AG08395 (cell line): ENCODE measurements around the gene CASKIN1.
"Not testable (repeated sequence)": the region's sequence is repeated elsewhere in the genome, so short reads cannot be mapped to it uniquely, and the experiment has no call there.

Experiments used
- DNase-seq: peaks from one replicate; pipeline ENCODE4 v3.0.0; 2012; ENCODE audit warnings: mixed read lengths, low spot score

The CASKIN1 gene

DNA sequence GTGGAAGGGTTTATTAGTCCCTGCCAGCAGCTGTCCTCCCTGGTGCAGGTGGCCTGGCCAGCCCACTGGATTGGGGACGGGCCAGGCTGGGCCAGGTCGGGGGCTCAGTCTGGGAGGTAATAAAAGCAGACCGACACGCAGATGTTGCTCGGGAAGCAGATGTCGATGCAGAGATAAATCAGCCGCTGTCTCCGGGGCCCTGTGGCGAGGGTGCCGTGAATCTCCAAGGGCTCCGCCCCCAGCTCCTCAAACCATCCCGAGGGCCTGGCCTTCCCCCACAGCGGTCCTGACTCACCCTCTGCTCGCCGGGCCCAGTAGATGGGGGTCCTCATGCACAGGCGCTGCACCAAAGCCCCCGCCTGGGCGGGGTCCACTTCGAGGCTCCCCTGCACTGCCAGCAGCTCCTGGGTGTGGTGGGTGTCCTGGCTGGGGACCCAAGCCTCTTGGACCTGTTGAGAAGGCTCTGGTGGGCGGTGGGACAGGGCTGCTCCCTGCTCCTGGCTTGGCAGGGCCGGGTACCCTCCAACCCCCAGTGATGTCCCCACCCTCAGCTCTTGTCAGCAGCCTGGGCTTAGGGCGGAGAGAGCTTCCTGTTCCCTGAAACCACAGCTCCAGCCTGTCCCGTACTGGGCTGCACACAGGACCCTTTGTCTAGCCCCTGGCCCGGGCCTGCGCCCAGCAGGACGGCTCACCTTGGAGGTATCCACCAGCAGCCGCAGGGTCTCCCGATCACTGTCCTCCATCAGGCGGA, 13.0 kb upstream of the CASKIN1 start:
- no peak for DNase-seq

DNA sequence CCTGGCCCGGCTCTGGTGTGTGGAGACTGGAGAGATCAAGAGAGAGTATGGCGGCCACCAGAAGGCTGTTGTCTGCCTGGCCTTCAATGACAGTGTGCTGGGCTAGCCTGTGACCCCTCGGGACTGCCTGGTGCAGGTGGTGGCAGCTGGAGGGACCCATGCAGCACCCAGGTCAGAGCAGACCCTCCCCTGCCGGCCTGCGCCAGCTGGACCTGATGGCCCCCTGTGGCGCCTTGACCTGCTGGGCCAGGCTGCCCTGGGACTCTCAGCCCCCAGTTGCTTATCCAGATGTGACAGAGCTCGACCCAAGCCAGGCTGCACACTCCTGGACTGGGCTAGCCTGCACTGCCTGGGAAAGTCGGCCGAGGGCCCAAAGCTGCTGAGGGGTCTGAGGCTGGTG, 12.4 kb upstream of the CASKIN1 start:
- no peak for DNase-seq

DNA sequence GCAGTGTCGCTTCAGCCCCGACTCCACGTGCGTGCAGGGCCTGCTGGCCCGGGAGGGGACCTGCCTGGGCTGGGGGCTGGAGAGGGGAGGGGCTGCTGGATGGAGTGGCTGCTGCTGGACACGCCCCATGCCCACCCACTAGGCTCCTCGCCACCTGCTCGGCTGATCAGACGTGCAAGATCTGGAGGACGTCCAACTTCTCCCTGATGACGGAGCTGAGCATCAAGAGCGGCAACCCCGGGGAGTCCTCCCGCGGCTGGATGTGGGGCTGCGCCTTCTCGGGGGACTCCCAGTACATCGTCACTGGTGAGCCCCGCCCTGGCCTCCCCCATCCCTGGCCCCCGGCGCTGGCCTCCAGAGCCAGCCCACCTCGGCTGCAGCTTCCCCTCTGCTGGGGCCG, 11.9 kb upstream of the CASKIN1 start:
- no peak for DNase-seq

DNA sequence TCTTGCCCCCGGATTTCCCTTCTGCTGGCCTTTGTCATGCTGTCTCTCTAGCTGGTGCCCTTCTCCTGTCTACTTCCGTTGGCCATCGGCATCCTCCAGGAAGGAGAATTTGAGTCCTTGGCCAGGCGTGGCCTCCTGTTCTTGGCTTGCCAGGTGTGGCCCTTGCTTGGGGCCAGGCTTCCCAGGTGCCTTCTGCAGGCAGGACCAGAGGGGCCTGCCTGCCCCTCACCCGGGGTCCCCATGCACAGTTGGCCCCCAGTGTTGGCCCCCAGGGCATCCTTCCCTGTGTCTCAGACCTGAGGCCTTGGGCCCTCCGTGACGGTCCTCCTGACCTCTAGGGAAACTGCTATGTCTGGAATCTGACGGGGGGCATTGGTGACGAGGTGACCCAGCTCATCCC, 11.5 kb upstream of the CASKIN1 start:
- DNase-seq: no peak

DNA sequence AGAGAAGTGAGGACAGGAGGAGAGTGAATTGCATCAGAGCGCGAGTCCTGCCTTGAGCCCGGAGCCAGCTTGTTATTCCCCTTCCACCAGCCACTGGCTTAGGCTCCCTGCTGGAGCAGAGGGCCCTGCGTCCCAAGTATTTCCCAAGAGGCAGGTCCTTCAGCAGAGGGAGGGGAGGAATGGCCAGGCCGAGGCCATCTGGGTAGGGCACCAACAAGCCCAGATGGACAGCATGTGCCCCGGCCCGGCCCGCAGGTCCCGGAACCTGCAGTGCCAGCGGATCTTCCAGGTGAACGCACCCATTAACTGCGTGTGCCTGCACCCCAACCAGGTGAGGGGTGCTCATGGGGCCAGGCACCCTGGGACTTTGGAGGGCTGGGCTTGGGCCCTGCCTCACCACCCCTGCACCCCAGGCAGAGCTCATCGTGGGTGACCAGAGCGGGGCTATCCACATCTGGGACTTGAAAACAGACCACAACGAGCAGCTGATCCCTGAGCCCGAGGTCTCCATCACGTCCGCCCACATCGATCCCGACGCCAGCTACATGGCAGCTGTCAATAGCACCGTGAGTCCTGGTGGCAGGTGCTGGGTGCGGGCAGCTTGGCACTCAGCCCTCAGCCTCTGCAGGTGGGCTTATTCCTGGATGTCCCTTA, 10.5 kb upstream of the CASKIN1 start:
- no peak for DNase-seq

DNA sequence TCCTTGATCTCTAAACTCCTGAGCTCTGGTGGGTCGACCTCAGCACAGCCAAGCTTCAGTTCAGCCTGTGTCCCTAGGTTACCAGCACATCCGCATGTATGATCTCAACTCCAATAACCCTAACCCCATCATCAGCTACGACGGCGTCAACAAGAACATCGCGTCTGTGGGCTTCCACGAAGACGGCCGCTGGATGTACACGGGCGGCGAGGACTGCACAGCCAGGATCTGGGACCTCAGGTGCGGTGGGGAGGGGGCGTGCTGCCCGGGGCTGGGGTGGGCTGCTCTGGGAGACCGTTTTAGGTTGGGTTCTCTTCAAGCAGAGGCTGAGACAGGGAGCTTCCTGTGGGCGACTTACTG, 10.0 kb upstream of the CASKIN1 start:
- no peak for DNase-seq

DNA sequence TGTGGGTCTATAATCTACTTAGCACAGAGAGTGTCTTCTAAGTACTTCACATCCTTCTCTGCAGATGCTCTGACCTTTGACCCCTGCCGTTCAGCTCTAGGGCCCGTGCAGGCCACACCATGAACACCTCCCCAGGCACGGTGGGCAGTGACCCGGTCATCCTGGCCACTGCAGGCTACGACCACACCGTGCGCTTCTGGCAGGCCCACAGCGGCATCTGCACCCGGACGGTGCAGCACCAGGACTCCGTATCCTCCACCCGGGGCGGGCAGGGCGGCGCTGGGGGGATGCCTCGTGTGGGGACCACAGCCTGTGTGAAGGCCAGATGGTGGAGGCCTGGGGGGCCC, 9.5 kb upstream of the CASKIN1 start:
- no peak for DNase-seq

DNA sequence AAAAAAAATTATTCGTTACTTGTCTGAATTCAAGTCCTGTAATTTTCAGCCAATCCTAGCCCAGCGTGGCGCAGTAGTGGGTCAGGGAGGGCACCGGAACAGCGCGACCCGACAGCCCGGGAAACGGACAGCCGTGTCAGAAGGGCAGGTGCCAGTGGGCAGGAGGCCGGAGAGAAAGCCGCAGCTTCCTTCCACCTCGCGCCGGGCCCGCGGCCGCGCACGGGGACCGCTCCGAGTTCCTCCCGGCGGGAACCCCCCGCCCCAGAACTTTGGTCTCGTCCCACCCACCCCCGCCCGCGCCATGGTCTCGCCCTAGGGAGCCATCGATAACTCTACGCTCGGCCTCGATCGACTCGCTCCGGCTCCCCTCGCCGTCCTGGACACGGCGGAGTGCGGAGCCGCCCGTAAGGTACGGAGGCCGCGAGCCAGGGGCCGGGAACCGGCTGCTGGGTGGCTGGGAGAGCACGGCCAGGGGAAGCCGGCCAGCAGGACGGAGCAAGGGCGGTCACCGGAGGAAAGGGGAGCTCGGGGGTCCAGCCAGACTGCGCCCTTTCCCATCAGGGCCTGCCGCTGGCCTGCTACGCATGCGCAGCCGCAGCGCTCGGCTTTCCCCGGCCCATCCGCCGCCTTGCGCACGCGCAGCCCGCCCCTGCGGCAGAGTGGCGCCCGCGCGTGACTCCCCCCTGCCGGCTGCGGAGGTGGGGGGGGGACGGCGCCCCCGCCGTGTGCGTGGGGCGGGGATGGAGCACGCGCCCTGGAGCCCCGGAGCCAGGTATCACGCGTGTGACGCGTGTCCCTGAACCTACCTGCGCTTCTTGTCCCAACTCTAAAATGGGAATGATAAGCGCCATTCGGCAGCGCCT, 8.9 kb upstream of the CASKIN1 start, which contains the start of gene MLST8:
TSS of gene MLST8 (plus strand) at position 351 of the 863 bp plus-strand sequence. CDS start 632 bp downstream, outside the sequence.
- peak; percentile 99 for DNase-seq

DNA sequence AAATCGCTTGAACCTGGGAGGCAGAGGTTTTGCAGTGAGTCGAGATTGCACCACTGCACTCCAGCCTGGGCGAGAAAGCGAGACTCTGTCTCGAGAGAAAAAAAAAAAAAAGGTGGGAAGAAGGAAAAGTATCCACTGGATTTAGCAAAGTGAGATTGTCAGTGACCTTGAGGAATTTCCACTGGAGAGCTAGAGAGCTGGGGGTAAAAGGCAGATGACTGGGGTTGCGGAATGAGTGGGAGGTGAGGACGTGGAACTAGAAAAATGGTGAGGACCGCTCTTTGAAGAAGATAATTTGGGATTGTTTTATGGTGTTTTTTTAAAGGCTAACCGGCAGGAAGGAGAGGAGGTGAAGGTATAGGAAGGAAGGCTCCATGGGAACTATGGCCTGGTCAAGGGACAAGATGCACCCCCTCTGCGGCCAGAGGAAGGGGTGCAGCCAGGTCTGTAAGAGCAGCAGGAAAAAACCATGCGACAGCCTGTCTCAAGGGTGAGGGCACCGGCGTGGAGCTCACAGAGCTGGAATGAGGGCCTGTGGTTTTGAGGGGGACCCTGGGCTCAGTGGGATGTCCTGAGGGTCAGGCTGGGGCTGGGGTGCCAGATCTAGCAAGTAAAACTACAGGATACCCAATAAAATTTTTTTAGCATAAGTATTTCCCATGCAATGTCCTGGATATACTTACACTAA, 8.2 kb upstream of the CASKIN1 start:
- no peak for DNase-seq

DNA sequence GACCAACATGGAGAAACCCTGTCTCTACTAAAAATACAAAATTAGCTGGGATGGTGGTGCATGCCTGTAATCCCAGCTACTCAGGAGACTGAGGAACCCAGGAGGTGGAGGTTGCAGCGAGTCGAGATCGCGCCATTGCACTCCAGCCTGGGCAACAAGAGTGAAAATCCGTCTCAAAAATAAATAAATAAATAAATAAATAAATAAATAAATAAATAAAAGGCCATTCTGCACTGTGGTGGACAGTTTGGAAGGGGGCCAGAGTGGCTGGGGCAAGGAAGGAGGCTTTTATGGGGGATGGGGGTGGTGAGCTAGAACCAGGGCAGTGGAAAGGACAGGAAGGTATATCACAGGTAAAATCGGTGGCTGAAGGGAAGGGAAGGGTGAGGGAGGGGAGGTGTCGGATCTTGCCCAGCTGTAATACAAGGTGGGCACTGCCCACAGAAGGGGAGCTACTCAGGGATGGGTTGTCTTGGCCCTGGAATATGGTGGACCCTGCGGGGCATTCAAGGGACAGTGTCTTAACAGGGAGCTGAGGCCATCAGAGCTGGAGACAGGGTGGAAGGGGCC, 6.8 kb upstream of the CASKIN1 start:
- DNase-seq: not testable (repeated sequence)

DNA sequence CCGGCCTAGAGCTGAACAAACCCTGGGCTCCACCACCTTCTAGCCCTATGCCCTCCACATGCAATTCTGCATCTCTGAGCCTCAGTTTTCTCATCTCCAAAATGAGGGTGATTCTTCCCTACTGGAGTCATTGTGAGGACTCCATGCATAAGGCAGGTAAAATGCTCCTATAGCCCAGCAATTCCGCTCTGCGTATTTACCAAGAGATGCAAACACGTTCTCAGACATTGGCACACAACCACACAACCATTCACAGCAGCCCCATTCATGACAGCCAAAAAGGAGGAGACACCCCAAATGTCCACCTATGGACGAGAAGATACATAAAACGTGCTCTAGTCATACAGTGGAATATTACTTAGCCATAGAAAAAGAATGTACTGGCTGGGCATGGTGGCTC, 3.9 kb upstream of the CASKIN1 start:
- no peak for DNase-seq

DNA sequence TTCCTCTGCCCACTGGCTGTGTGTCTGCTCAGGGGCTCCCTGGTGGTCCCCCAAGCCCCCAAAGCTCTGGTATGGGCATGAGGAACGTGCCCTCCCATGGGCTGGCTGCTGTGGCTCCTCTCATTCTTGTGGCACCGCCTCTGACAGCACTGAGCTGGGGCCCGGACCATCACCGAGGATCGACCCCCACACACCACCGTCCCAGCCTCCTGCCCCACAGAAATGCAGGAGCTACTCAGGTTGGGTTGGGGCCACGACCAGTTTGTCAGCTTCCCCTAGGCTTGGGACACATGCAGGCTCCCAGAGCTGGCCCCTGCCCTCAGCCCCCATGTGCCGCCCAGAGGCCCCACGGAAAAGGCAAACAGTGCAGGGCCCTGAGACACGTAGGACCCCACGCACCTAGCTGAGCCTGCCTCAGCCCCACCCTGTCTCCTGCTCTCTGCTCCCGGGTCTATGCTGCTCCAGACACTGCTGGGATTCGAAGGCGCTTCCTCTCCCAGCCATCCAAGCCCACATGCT, 3.3 kb upstream of the CASKIN1 start:
- DNase-seq: no peak

DNA sequence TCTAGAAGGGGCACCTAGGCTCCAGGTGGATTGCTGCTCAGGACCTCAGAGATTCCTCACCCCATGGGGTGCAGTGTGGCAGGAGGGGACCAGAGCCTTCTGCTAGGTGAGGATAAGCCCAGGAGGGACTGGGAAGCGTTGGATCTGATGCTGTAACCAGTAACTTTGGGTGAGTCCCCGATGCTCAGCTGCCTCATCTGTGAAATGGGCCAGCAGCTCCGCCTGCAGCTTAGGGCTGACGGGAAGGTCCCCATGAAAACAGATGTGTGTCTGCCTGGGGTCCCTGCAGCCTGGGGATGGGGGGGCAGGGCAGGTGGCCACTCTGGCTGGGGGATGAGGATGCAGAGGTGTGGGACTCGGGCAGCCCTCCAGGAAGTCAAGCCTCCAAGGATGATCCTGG, 2.7 kb upstream of the CASKIN1 start:
- no peak for DNase-seq

DNA sequence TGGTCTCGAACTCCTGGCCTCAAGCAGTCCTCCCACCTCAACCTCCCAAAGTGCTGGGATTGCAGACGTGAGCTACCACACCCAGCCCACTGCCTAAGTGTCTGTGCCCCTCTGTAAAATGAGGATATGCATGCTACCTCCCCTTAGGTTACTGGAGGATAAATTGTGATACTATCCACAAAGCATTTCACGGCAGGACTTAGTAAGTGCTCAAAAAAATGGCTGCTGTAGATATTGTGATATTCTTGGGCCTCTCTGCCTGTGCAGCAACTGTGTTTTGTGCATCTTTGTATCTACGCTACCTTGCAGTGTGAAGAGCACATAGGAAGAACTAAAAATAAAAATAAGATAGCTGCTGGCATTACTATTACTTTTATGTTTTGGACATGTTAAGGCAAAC, 1.9 kb upstream of the CASKIN1 start:
- no peak for DNase-seq

DNA sequence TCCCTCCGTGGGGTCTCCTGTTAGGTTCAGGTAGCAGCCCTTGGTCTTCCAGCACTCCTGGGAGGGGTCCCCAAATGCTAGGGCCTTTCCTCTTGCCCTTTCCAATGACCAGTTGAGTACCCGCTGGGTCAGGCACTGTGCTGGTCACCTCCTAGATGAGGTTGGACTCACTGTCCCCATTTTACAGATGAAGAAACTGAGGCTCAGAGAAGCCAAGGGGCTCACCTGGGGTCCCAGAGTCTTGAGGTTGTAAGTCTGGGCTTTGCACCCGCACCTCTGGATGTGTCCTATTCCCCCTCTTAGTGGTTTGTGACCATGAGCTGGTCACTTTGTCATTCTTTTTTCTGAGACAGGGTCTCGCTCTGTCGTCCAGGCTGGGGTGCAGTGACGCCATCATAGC, 1.4 kb upstream of the CASKIN1 start:
- no peak for DNase-seq

DNA sequence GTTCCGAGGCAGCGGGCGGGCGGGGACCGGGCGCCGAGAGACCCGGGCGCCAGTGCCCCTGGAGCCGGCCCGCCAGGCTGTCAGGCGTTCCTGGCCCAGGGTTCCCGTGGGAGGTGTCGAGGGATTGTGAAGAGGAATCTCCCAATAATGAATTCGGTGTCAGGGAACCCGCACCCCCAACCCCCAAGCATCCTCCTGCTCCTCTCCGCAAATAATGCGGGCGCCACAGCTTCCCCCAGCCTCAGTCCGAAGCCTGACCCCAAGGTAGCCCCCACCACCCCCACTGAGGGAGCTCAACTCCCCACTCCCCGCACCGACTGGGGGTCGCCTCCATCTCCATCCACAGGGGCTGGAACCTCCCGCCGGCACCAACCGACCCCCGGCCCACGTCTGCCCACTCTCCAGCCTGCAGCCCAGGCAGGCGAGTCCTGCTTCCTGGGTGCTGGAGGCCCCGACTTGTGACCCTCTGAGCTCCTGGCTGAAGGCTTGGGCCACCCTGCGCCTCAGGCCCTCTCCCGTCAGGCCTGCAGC, 641 bp upstream of the CASKIN1 start:
- DNase-seq: no peak

DNA sequence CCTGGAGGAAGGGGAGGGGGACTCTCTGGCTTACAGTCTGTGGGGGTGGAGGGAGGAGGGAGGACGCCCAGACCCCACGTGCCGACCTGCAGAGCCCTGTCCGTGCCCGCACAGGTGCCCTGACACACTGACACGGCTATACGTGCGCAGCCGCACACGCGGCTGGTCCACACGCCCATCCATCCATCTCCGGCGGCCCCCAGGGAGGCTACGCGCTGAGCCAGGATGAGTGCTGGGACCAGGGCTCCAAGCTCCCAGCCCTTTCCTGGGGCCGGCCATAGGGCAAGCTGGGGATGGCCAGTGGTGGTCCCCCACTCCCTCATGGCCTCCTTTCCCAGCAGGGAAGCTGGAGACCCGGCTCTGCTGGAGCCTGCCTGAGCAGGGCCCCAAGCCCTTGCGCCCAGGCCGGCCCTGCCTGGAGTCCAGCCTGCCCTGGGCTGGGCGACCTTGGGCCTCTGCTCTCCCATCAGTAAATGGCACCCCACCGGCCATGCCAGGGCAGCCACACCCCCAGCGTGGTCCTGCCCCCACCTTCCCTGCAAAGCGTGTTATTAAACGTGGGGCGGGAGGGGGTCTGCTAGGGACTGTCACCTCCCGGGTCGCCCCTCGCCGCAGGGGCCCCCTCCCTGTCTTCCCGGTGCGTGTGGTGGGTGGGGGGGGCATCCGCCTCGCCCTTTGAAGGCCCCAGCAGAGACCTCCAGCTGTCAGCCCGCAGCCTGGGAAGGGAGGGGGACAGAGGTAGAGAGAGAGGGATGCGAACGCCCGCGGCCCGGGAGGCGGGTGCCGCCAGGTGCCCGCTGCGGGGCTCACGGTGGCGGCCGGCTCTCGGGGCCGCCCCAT, 863 bp downstream of the CASKIN1 start:
- no peak for DNase-seq

DNA sequence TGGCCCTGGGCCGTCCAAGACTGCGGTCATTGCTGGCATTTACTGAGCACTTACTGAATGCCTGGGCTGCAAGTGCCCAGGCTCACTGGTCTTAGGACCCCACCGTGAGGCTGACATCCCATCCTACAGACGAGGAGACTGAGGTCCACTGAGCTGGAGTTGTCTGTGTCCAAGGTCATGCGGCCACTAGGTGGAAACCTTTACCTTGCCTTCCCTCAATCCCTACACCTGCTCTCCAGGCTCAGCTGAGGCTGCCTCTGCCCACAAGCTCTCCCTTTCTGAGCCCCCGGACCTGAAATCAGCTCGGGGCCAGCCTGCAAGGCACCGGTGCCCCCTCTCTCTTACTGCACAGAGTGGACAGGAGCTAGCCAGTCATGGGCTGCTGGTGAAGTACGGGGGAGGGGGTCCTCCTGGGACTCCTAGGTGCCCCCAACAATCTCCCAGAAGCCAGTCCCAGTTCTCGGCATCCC, 1.5 kb downstream of the CASKIN1 start:
- peak; percentile 31 for DNase-seq

DNA sequence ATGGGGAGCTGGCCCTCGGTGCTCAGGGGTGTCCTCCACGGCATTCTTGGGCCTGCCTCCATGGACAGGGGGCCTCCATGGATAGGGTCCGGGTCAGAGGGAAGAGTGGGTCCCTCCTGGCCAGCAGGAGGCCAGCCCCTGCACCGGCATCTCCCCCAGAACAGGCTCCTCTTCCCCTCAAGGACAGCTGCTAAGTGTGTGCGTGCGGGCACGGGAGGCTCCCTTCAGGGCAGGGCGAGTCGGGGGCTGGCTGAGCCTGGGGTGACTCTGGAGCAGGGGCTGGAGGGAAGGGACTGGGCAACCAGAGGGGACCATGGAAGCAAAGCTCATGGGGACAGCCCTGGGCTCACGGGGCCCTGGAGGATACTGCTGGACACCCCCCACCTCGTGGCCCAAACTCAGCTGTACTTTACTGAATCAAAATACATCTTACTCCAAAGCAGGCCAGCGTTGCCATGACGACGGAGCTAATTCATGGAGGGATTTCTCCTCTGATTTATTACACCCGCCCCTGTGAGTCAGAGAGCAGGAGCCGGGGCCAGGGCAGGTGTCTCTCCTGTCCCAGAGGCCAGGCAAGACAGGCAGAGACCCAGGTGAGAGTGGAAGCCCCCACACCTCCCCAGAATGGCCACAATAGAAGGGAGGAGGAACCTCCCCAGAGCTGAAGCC, 2.1 kb downstream of the CASKIN1 start:
- no peak for DNase-seq

DNA sequence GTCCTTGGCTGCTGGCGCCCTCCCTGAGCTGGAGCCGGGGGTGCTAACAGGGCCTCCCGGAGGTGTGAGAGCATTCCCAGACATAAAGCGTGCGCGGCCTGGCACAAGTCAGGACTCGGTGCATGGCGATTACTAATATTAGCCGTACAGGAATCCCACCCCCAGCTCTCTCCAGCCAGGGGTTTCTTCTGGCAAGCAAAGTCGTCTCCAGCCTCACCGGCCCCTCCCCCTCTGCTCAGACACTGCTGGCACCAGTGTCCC, 5.0 kb downstream of the CASKIN1 start:
- DNase-seq: no peak
